ENCODE data around the gene CDS2.

The CDS2 gene

DNA sequence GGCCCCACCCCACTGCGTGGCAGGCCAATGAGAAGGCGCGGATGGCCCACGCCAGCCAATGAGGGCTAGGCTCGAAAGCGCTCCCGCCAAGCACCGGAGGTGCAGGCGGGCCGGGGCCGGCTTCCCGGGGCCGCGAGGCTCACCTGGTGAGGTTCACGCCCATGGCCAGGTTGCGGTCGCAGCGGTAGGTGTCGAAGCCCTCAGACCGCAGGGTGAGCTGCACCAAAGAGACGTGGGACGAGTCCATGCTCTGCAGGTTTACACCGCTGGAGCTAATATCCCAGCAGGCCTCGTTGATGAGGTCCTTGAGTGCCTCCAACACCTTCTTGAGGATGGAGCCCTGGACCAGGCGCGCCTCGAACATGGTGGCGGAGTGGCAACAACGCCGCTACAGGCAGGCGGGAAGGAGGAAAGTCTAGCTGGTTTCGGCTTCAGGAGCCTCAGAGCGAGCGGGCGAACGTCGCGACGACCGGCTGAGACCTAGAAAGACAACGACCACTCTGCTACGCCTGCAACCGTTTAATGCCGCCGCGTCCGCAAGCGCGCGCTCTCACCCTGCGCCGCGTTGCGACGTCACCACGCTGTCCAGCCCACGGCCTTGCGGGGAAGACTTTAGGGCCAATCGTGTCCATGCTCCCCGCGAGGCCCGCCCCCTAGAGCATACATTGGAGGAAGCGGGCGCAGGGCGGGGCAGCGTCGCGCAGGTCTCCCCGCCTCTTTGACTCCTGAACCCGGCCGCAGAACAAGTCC, 7.2 kb upstream of the CDS2 start, which contains the start of gene PCNA:
PCNA (minus strand) TSS at position 524 of the 750 bp plus-strand sequence; CDS start at position 364, 160 bp downstream.
- H3K9ac ChIP-seq (ENCODE audit: low read length), result peak within 1 kb of the TSS; percentile 100
- H3K27me3 ChIP-seq (ENCODE audit: insufficient read depth, low read length, poor library complexity), result no peaks in the 10 kb centered on the region
- H3K18ac ChIP-seq (ENCODE audit: low read length), result peak within 1 kb of the TSS; percentile 6
- no peak within 1 kb of the TSS for H4K8ac ChIP-seq (ENCODE audit: low read depth, low read length)
- H3K4me2 ChIP-seq (ENCODE audit: low read length), result peak within 1 kb of the TSS; percentile 94
- peak within 1 kb of the TSS; percentile 59 for H4K5ac ChIP-seq (ENCODE audit: low read length)
- peaks cover 3% of the 10 kb centered on the region for H3K79me1 ChIP-seq (ENCODE audit: low read length)
- peak within 1 kb of the TSS; percentile 82 for H2AK5ac ChIP-seq (ENCODE audit: low read length)
- H3K4me1 ChIP-seq (ENCODE audit: control insufficient read depth, low read depth, low read length), result no peaks in the 10 kb centered on the region
- DNase-seq, result peak; percentile 99
- peak within 1 kb of the TSS; percentile 95 for H3K4me3 ChIP-seq (ENCODE audit: low read length)
- peak within 1 kb of the TSS; percentile 81 for H3K27ac ChIP-seq (ENCODE audit: low read depth, low read length)
- H2BK15ac ChIP-seq (replicated peaks; ENCODE audit: low read depth), result no peak within 1 kb of the TSS
- H2BK120ac ChIP-seq (ENCODE audit: low read depth, low read length), result no peak within 1 kb of the TSS
- H3K4ac ChIP-seq (ENCODE audit: low read depth, low read length), result peak within 1 kb of the TSS; percentile 56
- no CpG with 5 or more reads among the region's 71 CpGs for WGBS (ENCODE audit: extremely low coverage, insufficient coverage, low lambda C conversion rate)
- H3K56ac ChIP-seq (ENCODE audit: low read length), result peak within 1 kb of the TSS; percentile 100
- peaks cover 36% of the 10 kb centered on the region for H3K79me2 ChIP-seq (ENCODE audit: control insufficient read depth, insufficient read depth, low read length)
- peak within 1 kb of the TSS; percentile 80 for H3K23ac ChIP-seq (ENCODE audit: low read length)
- H2BK5ac ChIP-seq (ENCODE audit: low read length), result peak within 1 kb of the TSS; percentile 73
- H3K36me3 ChIP-seq (ENCODE audit: control insufficient read depth, insufficient read depth, low read length), result peaks cover 8% of the 10 kb centered on the region

DNA sequence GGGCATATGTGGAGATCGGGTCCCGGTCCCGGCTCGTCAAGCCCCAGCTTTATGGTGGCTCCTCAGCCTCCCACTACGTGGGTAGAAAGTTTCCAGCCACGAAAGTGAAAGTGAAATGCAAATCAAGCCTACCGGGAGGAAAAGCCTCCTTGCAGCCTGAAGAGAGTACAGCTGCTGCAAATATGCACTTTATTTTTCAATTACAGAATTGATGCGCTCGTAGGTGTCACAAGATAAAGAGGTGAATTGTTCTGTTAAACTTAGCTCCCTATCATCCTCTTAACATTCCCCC, 6.7 kb upstream of the CDS2 start:
- H3K79me2 ChIP-seq (ENCODE audit: control insufficient read depth, insufficient read depth, low read length), result peaks cover 36% of the 10 kb centered on the region
- no peak overlapping the region for H3K18ac ChIP-seq (ENCODE audit: low read length)
- no peak overlapping the region for H2AK5ac ChIP-seq (ENCODE audit: low read length)
- no peak overlapping the region for H2BK5ac ChIP-seq (ENCODE audit: low read length)
- H4K8ac ChIP-seq (ENCODE audit: low read depth, low read length), result no peak overlapping the region
- H2BK15ac ChIP-seq (replicated peaks; ENCODE audit: low read depth), result no peak overlapping the region
- H3K4me3 ChIP-seq (ENCODE audit: low read length), result peak overlapping the region; percentile 59
- no peak overlapping the region for H3K23ac ChIP-seq (ENCODE audit: low read length)
- peaks cover 3% of the 10 kb centered on the region for H3K79me1 ChIP-seq (ENCODE audit: low read length)
- H3K9ac ChIP-seq (ENCODE audit: low read length), result peak overlapping the region; percentile 89
- no CpG with 5 or more reads among the region's 9 CpGs for WGBS (ENCODE audit: extremely low coverage, insufficient coverage, low lambda C conversion rate)
- H2BK120ac ChIP-seq (ENCODE audit: low read depth, low read length), result no peak overlapping the region
- H4K5ac ChIP-seq (ENCODE audit: low read length), result no peak overlapping the region
- no peaks in the 10 kb centered on the region for H3K27me3 ChIP-seq (ENCODE audit: insufficient read depth, low read length, poor library complexity)
- peak overlapping the region; percentile 81 for H3K27ac ChIP-seq (ENCODE audit: low read depth, low read length)
- no peak for DNase-seq
- peaks cover 8% of the 10 kb centered on the region for H3K36me3 ChIP-seq (ENCODE audit: control insufficient read depth, insufficient read depth, low read length)
- peak overlapping the region; percentile 87 for H3K56ac ChIP-seq (ENCODE audit: low read length)
- peak overlapping the region; percentile 94 for H3K4me2 ChIP-seq (ENCODE audit: low read length)
- no peak overlapping the region for H3K4ac ChIP-seq (ENCODE audit: low read depth, low read length)
- no peaks in the 10 kb centered on the region for H3K4me1 ChIP-seq (ENCODE audit: control insufficient read depth, low read depth, low read length)

DNA sequence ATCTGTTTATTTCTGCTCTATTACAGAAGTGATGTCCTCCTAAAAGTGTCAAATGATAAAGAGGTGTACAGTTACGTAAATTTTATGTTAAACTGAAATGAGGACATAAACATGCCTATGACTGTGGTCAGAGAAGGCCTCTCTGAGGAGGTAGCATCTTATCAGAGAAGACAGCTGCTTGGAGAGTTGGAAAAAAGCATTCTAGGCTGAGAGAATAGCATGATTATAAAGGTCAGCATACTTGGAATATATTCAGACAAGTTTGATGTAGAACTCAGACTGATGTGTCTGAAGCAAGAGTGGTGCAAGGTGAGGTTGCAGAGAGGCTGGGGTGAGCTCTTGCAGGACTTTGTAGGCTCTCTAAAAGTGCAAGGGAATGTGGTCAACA, 3.9 kb upstream of the CDS2 start:
- WGBS (ENCODE audit: extremely low coverage, insufficient coverage, low lambda C conversion rate), result no CpG with 5 or more reads among the region's 1 CpG
- Histone ChIP-seq H3K4me1 (ENCODE audit: control insufficient read depth, low read depth, low read length) (no peaks in the 10 kb centered on the region), H3K23ac (ENCODE audit: low read length) (no peak overlapping the region), H2AK5ac (ENCODE audit: low read length) (no peak overlapping the region), H4K5ac (ENCODE audit: low read length) (no peak overlapping the region), H3K27me3 (ENCODE audit: insufficient read depth, low read length, poor library complexity) (no peaks in the 10 kb centered on the region), H3K4me3 (ENCODE audit: low read length) (no peak overlapping the region), H2BK15ac (replicated peaks; ENCODE audit: low read depth) (no peak overlapping the region), H3K4me2 (ENCODE audit: low read length) (no peak overlapping the region), H3K79me1 (ENCODE audit: low read length) (peaks cover 3% of the 10 kb centered on the region), H3K36me3 (ENCODE audit: control insufficient read depth, insufficient read depth, low read length) (no peaks in the 10 kb centered on the region), H3K56ac (ENCODE audit: low read length) (no peak overlapping the region), H2BK120ac (ENCODE audit: low read depth, low read length) (no peak overlapping the region), H3K18ac (ENCODE audit: low read length) (no peak overlapping the region), H3K9ac (ENCODE audit: low read length) (no peak overlapping the region), H3K4ac (ENCODE audit: low read depth, low read length) (no peak overlapping the region), H3K27ac (ENCODE audit: low read depth, low read length) (no peak overlapping the region), H4K8ac (ENCODE audit: low read depth, low read length) (no peak overlapping the region), H3K79me2 (ENCODE audit: control insufficient read depth, insufficient read depth, low read length) (peaks cover 21% of the 10 kb centered on the region), H2BK5ac (ENCODE audit: low read length) (no peak overlapping the region)
- DNase-seq, result no peak

DNA sequence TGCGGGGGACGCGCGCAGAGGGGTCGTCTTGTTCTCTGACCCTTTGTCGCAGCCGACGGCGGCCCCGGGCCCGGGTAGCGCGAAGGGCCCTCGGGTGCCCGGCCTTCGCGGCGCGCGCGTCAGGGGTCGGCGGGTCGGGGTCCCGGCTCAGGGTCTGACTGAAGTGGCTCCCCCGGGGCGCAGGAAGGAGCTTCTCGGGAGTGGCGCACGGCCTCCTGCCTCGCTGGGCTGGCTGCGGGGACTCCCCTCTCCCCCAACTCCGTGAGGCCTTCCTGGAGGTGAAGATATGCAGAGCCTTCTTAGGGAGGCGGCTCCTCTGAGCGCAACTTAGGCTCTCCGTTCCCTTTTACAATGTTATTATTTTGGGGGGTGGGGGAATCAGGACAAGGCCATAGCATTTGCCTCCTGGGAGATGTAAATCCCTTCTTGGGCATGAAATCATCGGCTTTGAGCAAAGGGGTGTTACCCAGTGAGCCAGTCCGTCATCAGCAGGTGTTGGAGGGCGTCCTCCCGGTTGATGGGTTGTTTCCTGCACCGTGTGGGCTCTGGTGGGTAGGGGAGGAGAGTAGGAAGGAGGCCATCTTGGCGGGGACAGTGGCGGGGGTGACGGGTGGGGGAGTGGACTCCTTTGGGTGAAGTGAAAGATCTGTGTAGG, 523 bp downstream of the CDS2 start:
- Histone ChIP-seq H3K79me2 (ENCODE audit: control insufficient read depth, insufficient read depth, low read length) (peaks cover 20% of the 10 kb centered on the region), H3K56ac (ENCODE audit: low read length) (peak overlapping the region; percentile 87), H3K4me3 (ENCODE audit: low read length) (peak overlapping the region; percentile 83), H4K8ac (ENCODE audit: low read depth, low read length) (no peak overlapping the region), H3K23ac (ENCODE audit: low read length) (peak overlapping the region; percentile 66), H3K36me3 (ENCODE audit: control insufficient read depth, insufficient read depth, low read length) (peaks cover 3% of the 10 kb centered on the region), H3K27me3 (ENCODE audit: insufficient read depth, low read length, poor library complexity) (no peaks in the 10 kb centered on the region), H3K18ac (ENCODE audit: low read length) (peak overlapping the region; percentile 62), H2BK15ac (replicated peaks; ENCODE audit: low read depth) (no peak overlapping the region), H2BK5ac (ENCODE audit: low read length) (peak overlapping the region; percentile 31), H3K4me2 (ENCODE audit: low read length) (peak overlapping the region; percentile 78), H3K79me1 (ENCODE audit: low read length) (peaks cover 12% of the 10 kb centered on the region), H2AK5ac (ENCODE audit: low read length) (no peak overlapping the region), H3K4me1 (ENCODE audit: control insufficient read depth, low read depth, low read length) (peaks cover 2% of the 10 kb centered on the region), H2BK120ac (ENCODE audit: low read depth, low read length) (no peak overlapping the region), H3K9ac (ENCODE audit: low read length) (peak overlapping the region; percentile 93), H3K4ac (ENCODE audit: low read depth, low read length) (no peak overlapping the region), H4K5ac (ENCODE audit: low read length) (no peak overlapping the region), H3K27ac (ENCODE audit: low read depth, low read length) (peak overlapping the region; percentile 68)
- WGBS (ENCODE audit: extremely low coverage, insufficient coverage, low lambda C conversion rate), result no CpG with 5 or more reads among the region's 44 CpGs
- peak; percentile 85 for DNase-seq

DNA sequence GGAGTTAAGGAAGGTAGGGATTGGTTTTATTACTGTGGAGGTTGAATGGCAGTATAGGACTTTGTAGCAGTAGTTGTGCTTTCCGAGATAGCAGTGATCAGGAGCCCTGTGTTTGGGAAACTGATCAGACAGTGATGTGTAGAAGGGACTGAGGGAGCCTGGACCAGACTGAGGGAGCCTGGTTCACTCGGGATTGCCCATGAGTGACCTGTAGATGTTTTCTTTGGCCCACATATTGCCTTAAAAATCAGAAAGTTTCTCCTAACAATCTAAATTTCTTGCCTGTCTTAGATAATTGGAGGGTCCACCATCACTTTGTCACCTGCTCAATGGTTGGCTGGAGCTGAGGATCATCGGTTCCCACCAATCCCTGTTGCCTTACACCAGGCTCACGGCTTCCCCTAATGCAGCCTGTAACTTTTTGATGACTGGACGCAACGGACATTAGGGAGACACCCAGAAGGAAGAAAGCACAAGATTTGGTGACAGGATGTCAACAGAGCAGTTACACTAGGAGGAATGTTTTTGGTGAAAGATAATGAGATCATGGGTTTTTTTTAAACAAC, 1.1 kb downstream of the CDS2 start:
- no CpG with 5 or more reads among the region's 6 CpGs for WGBS (ENCODE audit: extremely low coverage, insufficient coverage, low lambda C conversion rate)
- H3K23ac ChIP-seq (ENCODE audit: low read length), result no peak overlapping the region

More for the DNA sequence above, 1.1 kb downstream of the CDS2 start:
- Histone ChIP-seq H3K4me1 (ENCODE audit: control insufficient read depth, low read depth, low read length) (peaks cover 2% of the 10 kb centered on the region), H3K4me2 (ENCODE audit: low read length) (peak overlapping the region; percentile 78), H3K27ac (ENCODE audit: low read depth, low read length) (no peak overlapping the region), H3K79me2 (ENCODE audit: control insufficient read depth, insufficient read depth, low read length) (peaks cover 20% of the 10 kb centered on the region), H2BK15ac (replicated peaks; ENCODE audit: low read depth) (no peak overlapping the region), H3K79me1 (ENCODE audit: low read length) (peaks cover 12% of the 10 kb centered on the region), H3K36me3 (ENCODE audit: control insufficient read depth, insufficient read depth, low read length) (peaks cover 3% of the 10 kb centered on the region), H4K8ac (ENCODE audit: low read depth, low read length) (no peak overlapping the region), H3K56ac (ENCODE audit: low read length) (peak overlapping the region; percentile 87), H3K4ac (ENCODE audit: low read depth, low read length) (no peak overlapping the region), H3K9ac (ENCODE audit: low read length) (peak overlapping the region; percentile 93), H3K4me3 (ENCODE audit: low read length) (peak overlapping the region; percentile 83), H3K27me3 (ENCODE audit: insufficient read depth, low read length, poor library complexity) (no peaks in the 10 kb centered on the region), H2AK5ac (ENCODE audit: low read length) (no peak overlapping the region), H2BK120ac (ENCODE audit: low read depth, low read length) (no peak overlapping the region), H4K5ac (ENCODE audit: low read length) (no peak overlapping the region), H2BK5ac (ENCODE audit: low read length) (no peak overlapping the region), H3K18ac (ENCODE audit: low read length) (no peak overlapping the region)
- no peak for DNase-seq
